ENCODE results near the gene MCM5.
"Not testable (repeated sequence)": the region's sequence is repeated elsewhere in the genome, so short reads cannot be mapped to it uniquely, and the experiment has no call there.

The MCM5 gene

GRCh38 chr22:35434061-35434710 lies 34.2 kb downstream of the MCM5 start:
- DNase-seq, result no peak

- no peak for DNase-seq
Observed at GRCh38 chr22:35435201-35435740, 35.3 kb downstream of the MCM5 start.

GRCh38 chr22:35436421-35436820 lies 36.5 kb downstream of the MCM5 start:
- no peak for DNase-seq

GRCh38 chr22:35437049-35437448 lies 37.1 kb downstream of the MCM5 start:
- DNase-seq, result no peak

GRCh38 chr22:35438673-35439364 lies 38.9 kb downstream of the MCM5 start:
- not testable (repeated sequence) for DNase-seq

GRCh38 chr22:35439365-35439717 lies 39.4 kb downstream of the MCM5 start:
- no peak for DNase-seq

- no peak for DNase-seq
Observed at GRCh38 chr22:35440129-35440528, 40.2 kb downstream of the MCM5 start.

GRCh38 chr22:35441489-35442100 lies 41.7 kb downstream of the MCM5 start:
- DNase-seq, result no peak

- no peak for DNase-seq
Observed at GRCh38 chr22:35442471-35442870, 42.5 kb downstream of the MCM5 start.

GRCh38 chr22:35443338-35443737 lies 43.4 kb downstream of the MCM5 start:
- no peak for DNase-seq

GRCh38 chr22:35443790-35444684 lies 44.1 kb downstream of the MCM5 start:
- no peak for DNase-seq

GRCh38 chr22:35444685-35445399 lies 44.9 kb downstream of the MCM5 start:
- DNase-seq, result no peak

- DNase-seq, result no peak
Observed at GRCh38 chr22:35445933-35446332, 46.0 kb downstream of the MCM5 start.

- DNase-seq, result no peak
Observed at GRCh38 chr22:35446365-35446764, 46.4 kb downstream of the MCM5 start.

- no peak for DNase-seq
Observed at GRCh38 chr22:35448523-35448922, 48.6 kb downstream of the MCM5 start.

GRCh38 chr22:35449829-35450689 lies 50.1 kb downstream of the MCM5 start:
- no peak for DNase-seq

GRCh38 chr22:35450824-35451569 lies 51.1 kb downstream of the MCM5 start:
- no peak for DNase-seq

GRCh38 chr22:35451592-35451991 lies 51.7 kb downstream of the MCM5 start:
- DNase-seq, result no peak

- peak; percentile 50 for DNase-seq
Observed at GRCh38 chr22:35452351-35452781, 52.4 kb downstream of the MCM5 start.

All from NCI-H2029 treated with DMSO at 0.1 percent for 48 hours (cell line).